Suprapubic skin (tissue), 3 donors: ENCODE results near the gene ATP6V1G1.

Source experiments
- CTCF ChIP-seq, 2 donors: fragments of 200-600 bp in 1 of 2; fragments of 450-650 bp in 1 of 2; sonication (generic) in 1 of 2; IDR thresholded peaks; one replicate each; pipeline ENCODE4 v1.5.1; 2016 to 2019; ENCODE audit warnings: antibody characterized with exemption in 2 of 2, mild to moderate bottlenecking in 1 of 2, moderate library complexity in 1 of 2
- POLR2A ChIP-seq, 2 donors: fragments of 450-650 bp; IDR thresholded peaks; one replicate each; pipeline ENCODE4 v1.6.1; 2017; ENCODE audit warnings: antibody characterized with exemption in 2 of 2, mild to moderate bottlenecking in 2 of 2, moderate library complexity in 2 of 2

- TF ChIP-seq CTCF (IDR thresholded peaks at IDR 0.05) (no peak), POLR2A (IDR thresholded peaks at IDR 0.05) (no peak)
These were observed 2.8 kb downstream of the ATP6V1G1 start for GRCh38 chr9:114590328-114590727.
